WI38 (cell line): ENCODE data around the gene MYO3A.

Experiments
- H3K4me3 ChIP-seq: 2 replicates; pipeline ENCODE4 v1.5.1; 2011; ENCODE audit warnings: low read depth, mild to moderate bottlenecking, control low read depth, low read length
- CTCF ChIP-seq: IDR thresholded peaks from 2 replicates; pipeline ENCODE4 v1.5.1; 2012; ENCODE audit warnings: low read depth, mild to moderate bottlenecking, control low read depth, low read length

MYO3A gene

GRCh38 chr10:25933653-25934608 is at the start of gene MYO3A:
Gene MYO3A (plus strand): TSS chr10:25934229. CDS start chr10:25952111, 17,882 bp downstream.
- no peak for TF ChIP-seq CTCF
- H3K4me3 ChIP-seq, result no peak within 1 kb of the TSS

GRCh38 chr10:25888627-25889026 is 45.4 kb upstream of the MYO3A start:
- TF ChIP-seq CTCF, result no peak
- H3K4me3 ChIP-seq, result no peak overlapping the region

GRCh38 chr10:25890995-25891394 is 43.0 kb upstream of the MYO3A start:
- TF ChIP-seq CTCF, result no peak
- H3K4me3 ChIP-seq, result no peak overlapping the region

DNA sequence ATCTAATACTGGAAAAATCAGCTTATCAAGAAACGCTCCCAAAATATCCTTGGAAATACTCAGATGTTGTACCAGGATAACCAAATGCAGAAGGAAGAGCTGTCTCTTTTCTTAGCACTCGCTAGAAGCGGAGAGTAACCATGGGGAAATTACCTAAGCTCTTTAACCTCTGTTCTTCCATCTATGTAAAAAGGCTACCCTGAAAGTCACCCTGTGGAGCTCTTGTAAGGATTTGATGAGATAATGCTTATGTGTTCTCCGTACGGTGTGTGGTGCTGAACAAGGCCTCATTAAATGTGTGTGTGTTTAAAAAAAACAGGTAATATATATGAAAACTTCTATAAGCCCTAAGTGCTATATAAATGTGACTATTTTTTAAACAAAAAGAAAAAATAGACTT is 38.2 kb upstream of the MYO3A start:
- no peak overlapping the region for H3K4me3 ChIP-seq
- no peak for TF ChIP-seq CTCF

DNA sequence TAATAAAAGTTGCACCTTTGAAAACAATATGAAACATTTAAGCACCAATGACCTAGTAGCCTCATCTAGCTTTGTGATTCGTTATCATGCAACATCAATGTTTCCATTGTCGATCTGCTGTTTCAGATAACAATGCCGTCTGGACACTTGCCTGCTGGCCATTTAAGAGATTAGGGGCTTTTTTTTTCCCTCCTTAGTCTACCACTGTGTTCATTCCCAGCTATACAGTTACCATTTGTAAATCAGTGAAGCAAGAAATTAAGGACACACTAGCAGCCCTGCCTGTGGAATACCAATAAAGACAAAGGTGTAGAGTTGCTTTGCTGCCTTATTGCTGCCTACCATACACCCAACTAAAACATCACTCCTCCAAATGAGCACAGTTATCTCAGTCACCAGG is 37.6 kb upstream of the MYO3A start:
- no peak for TF ChIP-seq CTCF
- no peak overlapping the region for H3K4me3 ChIP-seq

DNA sequence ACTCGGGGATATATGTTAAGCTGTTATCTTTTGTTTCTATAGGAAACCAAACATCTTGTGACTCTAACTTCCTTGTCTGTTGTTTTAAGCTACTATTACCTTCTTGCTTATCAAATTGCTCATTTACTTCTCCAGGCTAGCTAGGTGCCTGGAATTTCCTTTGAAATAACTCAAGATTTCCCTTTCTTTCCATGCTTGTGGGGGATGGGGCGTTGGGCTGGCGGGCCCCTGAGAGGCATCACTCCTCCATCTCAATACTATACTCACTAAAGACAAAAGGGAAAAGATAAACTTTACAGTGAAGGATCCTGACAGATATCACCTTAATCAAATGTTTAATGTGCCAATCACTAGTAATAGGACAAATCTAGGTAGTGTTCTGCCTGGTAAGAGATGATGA is 34.7 kb upstream of the MYO3A start:
- no peak for TF ChIP-seq CTCF
- H3K4me3 ChIP-seq, result no peak overlapping the region

- TF ChIP-seq CTCF, result no peak
- no peak overlapping the region for H3K4me3 ChIP-seq
Measured at GRCh38 chr10:25901199-25901598, 32.8 kb upstream of the MYO3A start.
